GM12873 (cell line): ENCODE measurements around the gene URM1.

Experiments used
- CTCF ChIP-seq: IDR thresholded peaks from 2 replicates; pipeline ENCODE4 v1.5.1; 2012; ENCODE audit warnings: low read depth, mild to moderate bottlenecking, moderate library complexity, low read length, control low read depth; ENCODE audit not compliant: insufficient read depth; ENCODE audit errors: missing control alignments

Gene URM1

DNA sequence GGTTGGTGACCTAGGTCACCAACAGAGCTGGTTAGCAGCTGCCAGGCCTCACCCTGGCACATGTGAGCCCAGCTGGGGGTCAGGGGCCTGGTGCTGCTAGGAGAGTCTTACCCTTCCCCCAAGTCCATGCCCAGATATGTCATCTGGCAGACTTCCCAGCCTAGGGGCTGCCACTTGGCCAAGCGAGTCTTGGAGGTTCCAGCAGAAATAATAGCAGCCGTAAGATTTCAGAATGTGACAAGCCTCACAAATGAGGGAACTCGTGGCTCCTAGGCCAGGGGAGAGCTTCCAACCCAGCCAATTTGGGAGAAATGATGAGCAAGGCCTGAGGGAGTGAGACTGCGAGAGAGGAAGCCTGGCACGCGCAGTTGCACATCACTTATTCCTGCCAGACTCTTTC lies 11.1 kb downstream of the URM1 start:
- TF ChIP-seq CTCF, result no peak

- TF ChIP-seq CTCF, result no peak
Observed at GRCh38 chr9:128383007-128383753, 12.0 kb downstream of the URM1 start.

DNA sequence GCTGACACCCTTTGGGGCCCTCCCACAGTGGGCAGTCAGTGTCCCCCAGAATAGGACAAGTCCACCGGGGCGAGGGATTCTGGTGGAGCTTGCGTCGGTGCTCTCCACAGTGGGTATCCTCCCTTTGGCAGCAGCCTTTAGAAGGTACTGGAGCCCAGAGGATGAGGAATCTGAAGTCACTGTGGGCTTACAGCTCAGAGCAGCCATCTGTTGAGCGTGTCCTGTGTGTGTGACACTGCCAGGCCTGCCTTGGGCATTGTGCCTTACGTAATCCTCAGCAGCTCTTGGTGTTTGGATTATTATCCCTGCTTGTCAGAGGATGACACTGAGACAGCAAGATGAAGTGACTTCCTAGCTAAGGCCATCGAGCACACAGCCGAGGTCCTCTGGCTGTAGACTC lies 12.6 kb downstream of the URM1 start:
- TF ChIP-seq CTCF, result no peak

GRCh38 chr9:128384801-128385495 lies 13.8 kb downstream of the URM1 start:
- no peak for TF ChIP-seq CTCF

DNA sequence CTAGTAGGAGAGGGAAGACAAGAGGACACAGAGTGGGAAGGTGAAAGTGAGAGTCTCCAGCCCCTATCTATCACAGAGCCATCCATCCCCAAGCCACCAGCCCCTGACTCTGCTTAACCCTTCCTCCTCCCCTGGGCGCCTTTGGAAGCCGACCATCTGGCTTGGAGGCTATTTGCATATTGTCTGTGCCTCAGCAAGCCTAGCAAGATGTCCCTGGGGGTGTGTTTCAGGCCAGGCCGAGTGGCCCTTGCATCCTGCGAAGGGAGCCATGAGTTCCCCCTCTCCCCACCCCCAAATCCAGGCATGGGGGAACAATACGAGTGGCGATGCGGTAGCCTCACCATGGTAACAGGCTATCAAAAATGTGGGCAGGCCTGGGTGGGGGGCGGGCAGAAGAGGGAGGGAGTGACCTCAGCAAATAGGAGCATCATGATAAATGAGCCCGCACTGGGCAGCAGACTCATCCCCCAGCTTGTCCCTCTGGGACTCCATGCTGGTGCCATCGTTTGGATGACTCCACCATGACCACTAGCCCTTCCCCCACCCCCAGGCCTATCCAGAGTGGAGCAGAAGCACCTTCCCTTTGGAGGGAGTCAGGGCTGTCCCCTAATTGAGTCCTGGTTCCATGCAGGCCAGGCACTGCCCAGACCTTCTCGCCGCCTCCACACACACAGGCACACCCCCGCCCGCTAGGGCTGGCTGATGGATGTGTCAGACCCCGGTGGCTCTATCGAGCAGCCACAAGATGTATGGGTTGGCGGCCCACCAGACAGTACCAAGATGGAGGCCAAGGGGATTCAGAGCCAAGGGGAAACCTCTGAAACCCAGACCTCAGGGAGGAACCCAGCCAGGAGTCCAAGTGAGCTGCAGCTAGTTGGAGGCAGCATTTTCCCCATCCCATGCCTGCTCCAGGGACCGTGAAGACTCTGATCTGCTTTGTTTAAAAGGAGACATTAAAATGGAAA lies 14.6 kb downstream of the URM1 start:
- no peak for TF ChIP-seq CTCF

DNA sequence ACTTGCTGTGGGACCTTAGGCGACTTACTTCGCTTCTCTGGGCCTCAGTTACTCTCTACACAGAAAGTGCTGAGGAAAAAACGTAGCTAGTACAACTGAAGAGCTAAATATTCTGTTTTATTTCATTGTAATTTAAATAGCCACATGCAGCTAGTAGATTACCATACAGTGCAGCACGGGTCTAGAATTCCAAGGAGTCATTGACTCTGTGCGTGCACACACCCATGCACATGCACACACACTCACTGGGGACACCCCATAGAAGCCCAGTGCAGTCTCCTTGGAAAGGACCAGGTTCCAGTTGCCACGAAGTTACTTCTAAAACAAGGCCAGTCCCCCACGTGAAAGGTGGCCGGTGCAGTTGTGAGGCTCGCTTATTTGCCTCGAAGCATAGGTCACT lies 17.0 kb downstream of the URM1 start:
- no peak for TF ChIP-seq CTCF
